Cardiac fibroblast (primary cell): ENCODE data around the gene TMSB10.
"Not testable (repeated sequence)": the region's sequence is repeated elsewhere in the genome, so short reads cannot be mapped to it uniquely, and the experiment has no call there.

Experiments used
- DNase-seq, 2 donors: peaks; one replicate each; pipeline versions ENCODE4 v3.0.0 to v3.0.0-alpha.2; 2010; ENCODE audit warnings: low read depth in 2 of 2
- H3K4me3 ChIP-seq, 2 donors: replicated peaks in 1 of 2; 1 replicate in 1 of 2; 2 replicates in 1 of 2; pipeline ENCODE4 v1.5.1; 2011; ENCODE audit warnings: low read depth in 2 of 2, low read length in 2 of 2, mild to moderate bottlenecking in 2 of 2, moderate library complexity in 1 of 2
- CTCF ChIP-seq: IDR thresholded peaks from one replicate; pipeline ENCODE4 v1.5.1; 2011; ENCODE audit warnings: low read depth, mild to moderate bottlenecking, low read length, inconsistent platforms

The TMSB10 gene

GRCh38 chr2:84911135-84911678 lies 5.8 kb downstream of the TMSB10 start:
- no peak for DNase-seq
- no peak for TF ChIP-seq CTCF
- no peak overlapping the region for H3K4me3 ChIP-seq

- no peak overlapping the region for H3K4me3 ChIP-seq
- no peak for TF ChIP-seq CTCF
- DNase-seq, result no peak
Observed at GRCh38 chr2:84912984-84913383, 7.5 kb downstream of the TMSB10 start.

- H3K4me3 ChIP-seq, result no peak overlapping the region
- TF ChIP-seq CTCF, result no peak
- DNase-seq, result no peak
Observed at GRCh38 chr2:84914334-84914733, 8.9 kb downstream of the TMSB10 start.

- not testable (repeated sequence) for DNase-seq, H3K4me3 ChIP-seq
Observed at GRCh38 chr2:84915675-84916074, 10.2 kb downstream of the TMSB10 start.

GRCh38 chr2:84917821-84918220 lies 12.4 kb downstream of the TMSB10 start:
- H3K4me3 ChIP-seq, DNase-seq: not testable (repeated sequence)

GRCh38 chr2:84918430-84918829 lies 13.0 kb downstream of the TMSB10 start:
- no peak for TF ChIP-seq CTCF

GRCh38 chr2:84919885-84920580 lies 14.6 kb downstream of the TMSB10 start:
- TF ChIP-seq CTCF, result no peak
- H3K4me3 ChIP-seq, result peak overlapping the region in 1 of 2 donors; percentile 33
- peak; percentile 95 to 99 for DNase-seq

More at GRCh38 chr2:84918430-84918829, 13.0 kb downstream of the TMSB10 start:
- no peak for DNase-seq
- H3K4me3 ChIP-seq, result no peak overlapping the region

GRCh38 chr2:84923009-84923408 lies 17.6 kb downstream of the TMSB10 start:
- TF ChIP-seq CTCF, result no peak
- no peak overlapping the region for H3K4me3 ChIP-seq
- no peak for DNase-seq
